PC-9 (cell line): ENCODE results near the gene C1orf105.

Experiments
- EZH2 ChIP-seq: fragments of 200-600 bp; sonication (generic); IDR thresholded peaks from 2 replicates; pipeline ENCODE4 v1.8.0; 2017; ENCODE audit warnings: antibody characterized with exemption, low read depth
- TF ChIP-seq, protein P1 (sequence below): fragments of 200-600 bp; sonication (generic); conservative IDR thresholded peaks from 2 replicates; pipeline ENCODE4 v1.6.1; 2017; ENCODE audit warnings: mixed run types, antibody characterized with exemption, mild to moderate bottlenecking, moderate library complexity

DNA sequence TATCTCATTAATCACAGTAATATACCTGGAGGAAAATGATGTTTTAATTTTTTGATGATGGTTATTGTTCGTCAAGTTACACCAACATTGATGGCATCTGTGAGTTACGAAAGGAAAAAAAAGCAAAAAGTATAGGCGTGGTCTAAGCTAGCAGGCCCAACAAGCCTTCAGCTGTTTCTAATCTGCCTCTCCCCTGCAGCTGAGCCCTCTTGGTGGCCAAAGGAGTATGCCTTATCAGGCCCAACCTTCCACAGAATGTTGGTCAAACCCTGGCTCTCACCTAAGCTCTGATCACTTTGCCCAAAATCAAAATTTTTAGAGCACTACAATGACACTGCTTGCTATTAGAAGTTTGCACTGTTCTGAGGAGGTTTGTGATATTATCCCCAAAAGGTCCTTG is 4.9 kb downstream of the C1orf105 start:
- TF ChIP-seq, protein P1, sequence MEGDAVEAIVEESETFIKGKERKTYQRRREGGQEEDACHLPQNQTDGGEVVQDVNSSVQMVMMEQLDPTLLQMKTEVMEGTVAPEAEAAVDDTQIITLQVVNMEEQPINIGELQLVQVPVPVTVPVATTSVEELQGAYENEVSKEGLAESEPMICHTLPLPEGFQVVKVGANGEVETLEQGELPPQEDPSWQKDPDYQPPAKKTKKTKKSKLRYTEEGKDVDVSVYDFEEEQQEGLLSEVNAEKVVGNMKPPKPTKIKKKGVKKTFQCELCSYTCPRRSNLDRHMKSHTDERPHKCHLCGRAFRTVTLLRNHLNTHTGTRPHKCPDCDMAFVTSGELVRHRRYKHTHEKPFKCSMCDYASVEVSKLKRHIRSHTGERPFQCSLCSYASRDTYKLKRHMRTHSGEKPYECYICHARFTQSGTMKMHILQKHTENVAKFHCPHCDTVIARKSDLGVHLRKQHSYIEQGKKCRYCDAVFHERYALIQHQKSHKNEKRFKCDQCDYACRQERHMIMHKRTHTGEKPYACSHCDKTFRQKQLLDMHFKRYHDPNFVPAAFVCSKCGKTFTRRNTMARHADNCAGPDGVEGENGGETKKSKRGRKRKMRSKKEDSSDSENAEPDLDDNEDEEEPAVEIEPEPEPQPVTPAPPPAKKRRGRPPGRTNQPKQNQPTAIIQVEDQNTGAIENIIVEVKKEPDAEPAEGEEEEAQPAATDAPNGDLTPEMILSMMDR = no peak
- TF ChIP-seq EZH2 = no peak
